ENCODE results near the gene SHISA2.

GRCh38 chr13:26010487-26011207 is 41.2 kb downstream of the SHISA2 start:
- TF ChIP-seq TAF1 (IDR thresholded peaks at IDR 0.05; ENCODE audit: borderline replicate concordance, low read depth, low read length) (no peak), POLR2AphosphoS5 (IDR thresholded peaks at IDR 0.05; ENCODE audit: low read depth, low read length) (no peak)

Data from GM12892 (cell line).